H1 (cell line): ENCODE measurements around the gene CACNG6. TPM values are rescaled to one million over a fixed set of nuclear protein-coding genes. Genes with fewer than 3 reads are reported as not detected.

Experiments used
- CTCF ChIA-PET: fragments of 300-600 bp; sonication (Branson Sonifier 250); formaldehyde crosslinking; loops from one replicate; lab custom pipeline; 2021; ENCODE audit not compliant: partially characterized antibody; lab: Charles Lee
- POLR2A ChIA-PET: fragments of 300-600 bp; sonication (Branson Sonifier 250); formaldehyde crosslinking; loops from one replicate; lab custom pipeline; 2021; ENCODE audit warnings: inconsistent platforms; ENCODE audit not compliant: partially characterized antibody; lab: Charles Lee
- DNase-seq, 2 experiments: peaks; one replicate each; pipeline versions ENCODE4 v3.0.0 to v3.0.0-alpha.2; 2010 to 2022; ENCODE audit warnings: low spot score in 2 of 2, low read depth in 1 of 2, mixed read lengths in 1 of 2
- FAIRE-seq: peaks from 2 replicates; lab custom pipeline; 2011; peaks lifted over from hg19 to GRCh38; lab: Jason Lieb, UNC
- H2AFZ ChIP-seq: 2 replicates; pipeline ENCODE4 v1.8.1; 2012; ENCODE audit warnings: low read length, inconsistent platforms
- H2AK5ac ChIP-seq: 2 replicates; pipeline ENCODE4 v1.6.1; 2013; ENCODE audit warnings: low read depth, low read length
- H2BK120ac ChIP-seq: replicated peaks from 2 replicates; pipeline ENCODE3; 2013; ENCODE audit warnings: low read depth, low read length, inconsistent platforms
- H2BK12ac ChIP-seq: 2 replicates; pipeline ENCODE4 v1.6.1; 2013; ENCODE audit warnings: low read depth, low read length
- H2BK15ac ChIP-seq: 2 replicates; pipeline ENCODE4 v1.6.1; 2013; ENCODE audit warnings: low read length
- H2BK20ac ChIP-seq: 2 replicates; pipeline ENCODE4 v1.6.1; 2013; ENCODE audit warnings: low read length
- H2BK5ac ChIP-seq: 2 replicates; pipeline ENCODE4 v1.6.1; 2013; ENCODE audit warnings: low read depth, low read length
- H3K14ac ChIP-seq: 2 replicates; pipeline ENCODE4 v1.6.1; 2013; ENCODE audit warnings: inconsistent platforms; ENCODE audit not compliant: insufficient read length
- H3K18ac ChIP-seq: 2 replicates; pipeline ENCODE4 v1.6.1; 2013; ENCODE audit warnings: low read length; ENCODE audit errors: extremely low read depth
- H3K23ac ChIP-seq: 2 replicates; pipeline ENCODE4 v1.6.1; 2013; ENCODE audit warnings: inconsistent platforms; ENCODE audit not compliant: insufficient read length
- H3K23me2 ChIP-seq: 2 replicates; pipeline ENCODE4 v1.6.1; 2013; ENCODE audit warnings: low read depth, low read length
- H3K27ac ChIP-seq: 2 replicates; pipeline ENCODE4 v1.6.1; 2011; ENCODE audit warnings: low read depth, low read length, inconsistent platforms
- H3K27me3 ChIP-seq, 4 experiments: replicated peaks in 1 of 4; 1 replicate in 1 of 4; 2 replicates in 3 of 4; pipeline versions ENCODE4 v1.6.1 to v1.8.1; 2011 to 2013; ENCODE audit warnings: low read length in 3 of 4, mild to moderate bottlenecking in 3 of 4, inconsistent platforms in 2 of 4, mixed read lengths in 2 of 4, moderate library complexity in 1 of 4; ENCODE audit not compliant: control insufficient read depth in 3 of 4, insufficient read depth in 3 of 4; ENCODE audit errors: extremely low read depth in 1 of 4
- H3K36me3 ChIP-seq, 4 experiments: 2 replicates each; pipeline versions ENCODE4 v1.6.1 to v1.8.1; 2011 to 2013; ENCODE audit warnings: mild to moderate bottlenecking in 4 of 4, low read length in 3 of 4, moderate library complexity in 2 of 4, control low read depth in 1 of 4, inconsistent platforms in 1 of 4; ENCODE audit not compliant: insufficient read depth in 4 of 4, control insufficient read depth in 2 of 4
- H3K4ac ChIP-seq: replicated peaks from 2 replicates; pipeline ENCODE3; 2013; ENCODE audit warnings: low read length, low read depth, mixed read lengths, inconsistent platforms; ENCODE audit not compliant: insufficient read length
- H3K4me1 ChIP-seq, 4 experiments: replicated peaks in 1 of 4; 1 replicate in 1 of 4; 2 replicates in 3 of 4; pipeline versions ENCODE4 v1.6.1 to v1.8.1; 2011 to 2013; ENCODE audit warnings: low read length in 3 of 4, inconsistent platforms in 2 of 4, mixed read lengths in 1 of 4; ENCODE audit not compliant: insufficient read depth in 4 of 4, control insufficient read depth in 3 of 4
- H3K4me2 ChIP-seq, 2 experiments: 2 replicates each; pipeline versions ENCODE4 v1.6.1 to v1.8.1; 2011 to 2013; ENCODE audit warnings: low read depth in 2 of 2, low read length in 2 of 2, control low read depth in 1 of 2, inconsistent platforms in 1 of 2, mild to moderate bottlenecking in 1 of 2; ENCODE audit not compliant: insufficient read depth in 1 of 2
- H3K4me3 ChIP-seq, 4 experiments: fragments of 200-600, 300-600 bp in 1 of 4; sonication (generic), shearing (Covaris generic), sonication (Bioruptor Twin) in 1 of 4; 2 replicates each; pipeline versions ENCODE4 v1.5.1 to v1.8.1; 2011 to 2016; ENCODE audit warnings: low read length in 4 of 4, low read depth in 3 of 4, control low read depth in 2 of 4, inconsistent platforms in 2 of 4, mild to moderate bottlenecking in 2 of 4, mixed read lengths in 1 of 4, moderate library complexity in 1 of 4; ENCODE audit not compliant: insufficient read depth in 2 of 4; ENCODE audit errors: extremely low read depth in 1 of 4
- H3K56ac ChIP-seq: replicated peaks from 2 replicates; pipeline ENCODE3; 2013; ENCODE audit warnings: low read depth, mild to moderate bottlenecking, mixed read lengths, low read length, inconsistent platforms; ENCODE audit not compliant: insufficient read length
- H3K79me1 ChIP-seq: 2 replicates; pipeline ENCODE4 v1.6.1; 2013; ENCODE audit warnings: low read depth, low read length, control low read depth
- H3K79me2 ChIP-seq, 2 experiments: 2 replicates each; pipeline versions ENCODE4 v1.6.1 to v1.8.1; 2012 to 2013; ENCODE audit warnings: low read length in 2 of 2, mild to moderate bottlenecking in 2 of 2, inconsistent platforms in 1 of 2; ENCODE audit not compliant: insufficient read depth in 2 of 2, control insufficient read depth in 1 of 2
- H3K9ac ChIP-seq, 4 experiments: replicated peaks in 1 of 4; 1 replicate in 1 of 4; 2 replicates in 3 of 4; pipeline versions ENCODE4 v1.6.1 to v1.8.1; 2011 to 2013; ENCODE audit warnings: low read depth in 3 of 4, low read length in 3 of 4, control low read depth in 2 of 4, mild to moderate bottlenecking in 2 of 4, moderate library complexity in 2 of 4, inconsistent platforms in 1 of 4; ENCODE audit errors: extremely low read depth in 1 of 4
- H3K9me3 ChIP-seq, 2 experiments: 2 replicates each; pipeline versions ENCODE4 v1.6.1 to v1.8.1; 2012 to 2013; ENCODE audit warnings: mild to moderate bottlenecking in 2 of 2, moderate library complexity in 2 of 2, control low read depth in 1 of 2, inconsistent platforms in 1 of 2, low read depth in 1 of 2, low read length in 1 of 2, mixed read lengths in 1 of 2; ENCODE audit not compliant: insufficient read depth in 2 of 2
- H4K20me1 ChIP-seq, 2 experiments: replicated peaks in 1 of 2; 2 replicates each; pipeline versions ENCODE3 to v1.8.1; 2011 to 2013; ENCODE audit warnings: inconsistent platforms in 2 of 2, low read length in 2 of 2, mild to moderate bottlenecking in 1 of 2; ENCODE audit not compliant: insufficient read depth in 2 of 2, control insufficient read depth in 1 of 2
- H4K5ac ChIP-seq: 2 replicates; pipeline ENCODE4 v1.6.1; 2013; ENCODE audit warnings: low read length, low read depth, mixed read lengths, inconsistent platforms; ENCODE audit not compliant: insufficient read length
- H4K8ac ChIP-seq: 2 replicates; pipeline ENCODE4 v1.8.0; 2013; ENCODE audit warnings: mild to moderate bottlenecking, moderate library complexity, low read length, inconsistent platforms; ENCODE audit not compliant: insufficient read depth; ENCODE audit errors: extremely low read depth
- H4K91ac ChIP-seq: replicated peaks from 2 replicates; pipeline ENCODE3; 2013; ENCODE audit warnings: low read length, mixed read lengths, inconsistent platforms; ENCODE audit not compliant: insufficient read length
- ATF2 ChIP-seq: IDR thresholded peaks from 2 replicates; pipeline ENCODE4 v1.6.1; 2012; ENCODE audit warnings: low read length, inconsistent platforms
- CREB1 ChIP-seq: IDR thresholded peaks from 2 replicates; pipeline ENCODE4 v1.6.1; 2012; ENCODE audit warnings: inconsistent platforms
- FOSL1 ChIP-seq: IDR thresholded peaks from 2 replicates; pipeline ENCODE4 v1.6.1; 2011; ENCODE audit warnings: mild to moderate bottlenecking, low read depth, low read length, moderate library complexity; ENCODE audit not compliant: insufficient read depth
- GABPA ChIP-seq: IDR thresholded peaks from 2 replicates; pipeline ENCODE4 v1.6.1; 2011; ENCODE audit warnings: mild to moderate bottlenecking, low read length, moderate library complexity, borderline replicate concordance; ENCODE audit not compliant: insufficient read depth
- GTF2F1 ChIP-seq: IDR thresholded peaks from 2 replicates; pipeline ENCODE4 v1.6.1; 2012; ENCODE audit warnings: low read depth, low read length, improper control_type of control experiment, borderline replicate concordance
- NANOG ChIP-seq: IDR thresholded peaks from 2 replicates; pipeline ENCODE4 v1.6.1; 2011; ENCODE audit warnings: low read length, low read depth, mild to moderate bottlenecking, inconsistent platforms; ENCODE audit not compliant: insufficient read depth, poor library complexity, severe bottlenecking
- POLR2AphosphoS5 ChIP-seq: IDR thresholded peaks from 2 replicates; pipeline ENCODE4 v1.6.1; 2011; ENCODE audit warnings: low read depth, low read length
- RNF2 ChIP-seq: fragments of 200-900, 300-1000 bp; sonication (generic); IDR thresholded peaks from 2 replicates; pipeline ENCODE4 v1.7.1; 2016; ENCODE audit warnings: borderline replicate concordance, low read depth, mild to moderate bottlenecking, antibody characterized with exemption, low read length; ENCODE audit not compliant: poor library complexity, severe bottlenecking; ENCODE audit errors: missing control alignments
- SP2 ChIP-seq: IDR thresholded peaks from 2 replicates; pipeline ENCODE4 v1.6.1; 2012; ENCODE audit warnings: mild to moderate bottlenecking, low read length, inconsistent platforms
- TBP ChIP-seq: IDR thresholded peaks from 2 replicates; pipeline ENCODE4 v1.6.1; 2011; ENCODE audit warnings: low read depth, low read length, improper control_type of control experiment
- WGBS, 2 experiments: shearing (Covaris generic) in 1 of 2; methylation state at CpG; one replicate each; pipeline versions ENCODE4 v1.1.6 to v1.1.7; 2013 to 2015; ENCODE audit warnings: low lambda C conversion rate in 2 of 2, mixed read lengths in 2 of 2, inconsistent platforms in 1 of 2, low coverage in 1 of 2, missing lambda C conversion rate in 1 of 2; ENCODE audit not compliant: insufficient replicate concordance in 2 of 2, insufficient coverage in 1 of 2, insufficient read length in 1 of 2; ENCODE audit errors: extremely low coverage in 1 of 2, missing lambda C conversion rate in 1 of 2; 5-methylcytosine and 5-hydroxymethylcytosine counted together
- polyA plus RNA-seq, 7 experiments: library from polyadenylated mRNA; depleted of rRNA in 3 of 7; stranded (reverse) in 5 of 7; unstranded in 2 of 7; fragments of >200 nt in 5 of 7; fragments of 200-250 nt in 2 of 7; gene quantifications; 1 replicate in 5 of 7; 2 replicates in 1 of 7; 4 replicates in 1 of 7; pipeline versions ENCODE4 v1.2.1 to v1.2.3, GENCODE V29; 2011 to 2013; ENCODE audit warnings: missing spikeins in 2 of 7, mixed read lengths in 2 of 7
- total RNA-seq: library from RNA; stranded (reverse); fragmentation: NEBNext Ultra II Directional; extraction: Animal tissue kit (Norgen Biotek cat#: 25700); gene quantifications from 2 replicates; pipeline ENCODE4 v1.2.1, GENCODE V29; 2021

The CACNG6 gene
- total and polyA plus RNA-seq, 2 of the 8 experiments (the other 6 are each of a cell fraction or from before 2014, with no cell fraction given), result 1.2 to 1.6 TPM

- peaks cover 2% of the 10 kb centered on the region; the same call in 1 of the 2 replicates for H3K23me2 ChIP-seq
- no peak overlapping the region for H3K23ac ChIP-seq
- H2BK15ac ChIP-seq, result no peak overlapping the region
- H3K14ac ChIP-seq, result no peak overlapping the region
- H3K79me1 ChIP-seq, result no peaks in the 10 kb centered on the region
- FAIRE-seq, result no peak
- H3K27me3 ChIP-seq, result no peaks in the 10 kb centered on the region
- no peak overlapping the region for H2BK120ac ChIP-seq
- H2BK12ac ChIP-seq, result peak overlapping the region; percentile 82
- CTCF ChIA-PET, result interaction anchor here (0.6 to 2.4 kb wide), 11 partner anchors 11 to 246 kb away, joined by 3 to 10 read pairs (median 3); no protein-coding TSS in a partner anchor
- 74% methylated on average over 8 of the region's 9 CpGs; no CpG with 5 or more reads in 1 of the 2 experiments for WGBS, 2 experiments
- H3K18ac ChIP-seq, result peak overlapping the region; percentile 17; the same call in 1 of the 2 replicates
- H3K4ac ChIP-seq, result no peak overlapping the region
- POLR2A ChIA-PET, result interaction anchor here (0.8 to 1.3 kb wide), 4 partner anchors 12 to 134 kb away, joined by 3 read pairs; partner anchors contain the start of gene TFPT
- H4K5ac ChIP-seq, result no peak overlapping the region
- H3K4me3 ChIP-seq, result no peak overlapping the region
- no peak overlapping the region for H3K56ac ChIP-seq
- peaks cover 0 to 3% (median 0%) of the 10 kb centered on the region in 4 experiments; a peak in 2 of 7 replicates for H3K4me1 ChIP-seq
- H4K91ac ChIP-seq, result peak overlapping the region; percentile 70
- no peak overlapping the region for H4K8ac ChIP-seq
- H3K9ac ChIP-seq, result no peak overlapping the region
- no peaks in the 10 kb centered on the region for H3K9me3 ChIP-seq
- H2AFZ ChIP-seq, result peak overlapping the region; percentile 79
- no peaks in the 10 kb centered on the region for H3K36me3 ChIP-seq
- no peak for DNase-seq
- no peak overlapping the region for H3K27ac ChIP-seq
- no peaks in the 10 kb centered on the region for H4K20me1 ChIP-seq
- H3K79me2 ChIP-seq, result no peaks in the 10 kb centered on the region
- H2AK5ac ChIP-seq, result no peak overlapping the region
- H3K4me2 ChIP-seq, result peak overlapping the region in 1 of 2 experiments; percentile 11; a peak in 1 of 4 replicates
- H2BK20ac ChIP-seq, result peak overlapping the region; percentile 83; the same call in 1 of the 2 replicates
- H2BK5ac ChIP-seq, result peak overlapping the region; percentile 50; the same call in 1 of the 2 replicates
- TF ChIP-seq POLR2AphosphoS5 (no peak), GABPA (no peak), SP2 (no peak), ATF2 (no peak), TBP (no peak), CREB1 (no peak), FOSL1 (no peak), RNF2 (no peak), GTF2F1 (no peak), NANOG (no peak)
These were observed 50.7 kb downstream of the CACNG6 start for GRCh38 chr19:54041969-54042606.
